HL-60 (cell line): ENCODE results near the gene CYP1B1.

Source experiments
- DNase-seq, 2 experiments: peaks; one replicate each; pipeline ENCODE4 v3.0.0-alpha.2; 2010 to 2020; ENCODE audit warnings: low read depth in 1 of 2, low spot score in 1 of 2
- H3K27ac ChIP-seq: fragments of 250-450 bp; sonication (Bioruptor Pico); replicated peaks from 2 replicates; pipeline ENCODE4 v1.5.1; 2020; ENCODE audit warnings: mild to moderate bottlenecking, moderate library complexity
- H3K27me3 ChIP-seq: fragments of 250-450 bp; sonication (Bioruptor Pico); 2 replicates; pipeline ENCODE4 v1.5.1; 2021; ENCODE audit warnings: mild to moderate bottlenecking, moderate library complexity; ENCODE audit not compliant: insufficient read depth, poor library complexity, severe bottlenecking
- H3K4me3 ChIP-seq: replicated peaks from 2 replicates; pipeline ENCODE4 v1.5.1; 2011; ENCODE audit warnings: mild to moderate bottlenecking, control low read depth, low read length; ENCODE audit not compliant: insufficient read depth
- CTCF ChIP-seq: IDR thresholded peaks from one replicate; pipeline ENCODE4 v1.5.1; 2011; ENCODE audit warnings: low read length, control low read depth, inconsistent platforms; ENCODE audit not compliant: insufficient read depth
- GABPA ChIP-seq: IDR thresholded peaks from 2 replicates; pipeline ENCODE4 v1.6.1; 2012; ENCODE audit warnings: low read depth
- POLR2AphosphoS5 ChIP-seq: IDR thresholded peaks from 2 replicates; pipeline ENCODE4 v1.6.1; 2012; ENCODE audit warnings: low read depth
- REST ChIP-seq: IDR thresholded peaks from 2 replicates; pipeline ENCODE4 v1.6.1; 2012; ENCODE audit warnings: low read depth; ENCODE audit not compliant: insufficient replicate concordance
- SPI1 ChIP-seq: IDR thresholded peaks from 2 replicates; pipeline ENCODE4 v1.6.1; 2012; ENCODE audit warnings: low read depth, mild to moderate bottlenecking, borderline replicate concordance

The CYP1B1 gene

GRCh38 chr2:38095996-38096861 is 20.3 kb upstream of the CYP1B1 start:
- Histone ChIP-seq H3K27ac (peak overlapping the region; percentile 95), H3K27me3 (no peaks in the 10 kb centered on the region), H3K4me3 (no peak overlapping the region)
- DNase-seq: peak; percentile 94 to 97
- TF ChIP-seq CTCF (no peak), SPI1 (peak; percentile 75; the same call in 1 of the 2 replicates), POLR2AphosphoS5 (peak; percentile 90), REST (peak; percentile 37), GABPA (peak; percentile 60; the same call in 1 of the 2 replicates)

GRCh38 chr2:38095079-38095995 is 19.4 kb upstream of the CYP1B1 start:
- TF ChIP-seq REST: no peak
- no peak for TF ChIP-seq POLR2AphosphoS5
- Histone ChIP-seq H3K27me3 (no peaks in the 10 kb centered on the region), H3K4me3 (no peak overlapping the region), H3K27ac (peak overlapping the region; percentile 95)
- DNase-seq: no peak

GRCh38 chr2:38093527-38094165 is 17.7 kb upstream of the CYP1B1 start:
- H3K27me3 ChIP-seq: no peaks in the 10 kb centered on the region
- H3K27ac ChIP-seq: peak overlapping the region; percentile 29
- no peak for DNase-seq
- no peak for TF ChIP-seq GABPA
- no peak for TF ChIP-seq SPI1
- no peak for TF ChIP-seq POLR2AphosphoS5
- TF ChIP-seq REST: no peak
- no peak for TF ChIP-seq CTCF
- H3K4me3 ChIP-seq: no peak overlapping the region
